Muscle of back (tissue), 11 donors: Measurements from ENCODE around the gene KLHL30. TPM values are rescaled to one million over a fixed set of nuclear protein-coding genes. Genes with fewer than 3 reads are reported as not detected.

Source experiments
- DNase-seq, 3 donors: peaks; one replicate each; pipeline versions ENCODE4 v3.0.0 to v3.0.0-alpha.2; 2013
- polyA plus RNA-seq, 10 donors: library from polyadenylated mRNA; unstranded; fragments of 120-200 nt; gene quantifications; one replicate each; pipeline ENCODE4 v1.2.1, GENCODE V29; 2013; ENCODE audit not compliant: insufficient read length in 10 of 10

KLHL30 gene
- polyA plus RNA-seq, 10 donors: 6.7 to 21.4 (median 15.4) TPM

DNA sequence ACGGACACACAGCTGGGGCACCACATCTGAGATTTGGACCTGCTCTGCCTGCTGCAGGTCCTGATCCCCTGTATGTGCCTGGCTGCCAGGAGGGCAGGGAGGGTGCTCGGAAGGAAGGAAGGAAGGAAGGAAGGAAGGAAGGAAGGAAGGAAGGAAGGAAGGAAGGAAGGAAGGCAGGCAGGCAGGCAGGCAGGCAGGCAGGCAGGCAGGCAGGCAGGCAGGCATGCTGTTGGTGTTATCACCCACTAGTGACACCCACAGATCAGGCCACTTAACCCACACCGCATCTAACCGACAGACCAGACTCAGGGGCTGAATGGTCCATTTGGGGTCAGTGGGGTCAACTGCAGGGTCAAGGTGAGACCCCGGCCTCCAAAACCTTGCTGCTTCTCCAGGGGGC is 5.8 kb downstream of the KLHL30 start:
- DNase-seq: no peak

DNA sequence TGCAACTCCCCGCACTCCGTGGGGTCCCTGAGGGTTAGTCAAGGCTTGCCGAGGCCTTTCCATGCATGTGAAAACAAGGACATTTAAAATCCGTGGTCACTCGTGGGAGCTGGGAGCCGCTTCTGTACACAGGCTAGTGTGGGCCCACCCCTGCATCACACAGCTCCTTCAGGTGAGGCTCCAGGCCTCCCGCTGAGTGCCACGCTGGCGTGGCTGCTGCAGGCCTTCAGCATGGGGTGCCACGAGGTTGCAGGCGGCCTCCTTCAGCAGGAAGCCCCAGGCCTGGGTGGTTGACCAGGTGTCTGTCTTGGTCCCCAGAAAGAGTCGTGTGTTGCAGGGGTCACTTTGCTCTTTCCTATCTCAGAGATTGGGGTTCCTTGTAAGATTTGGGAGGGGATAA is 6.6 kb downstream of the KLHL30 start:
- DNase-seq: no peak

DNA sequence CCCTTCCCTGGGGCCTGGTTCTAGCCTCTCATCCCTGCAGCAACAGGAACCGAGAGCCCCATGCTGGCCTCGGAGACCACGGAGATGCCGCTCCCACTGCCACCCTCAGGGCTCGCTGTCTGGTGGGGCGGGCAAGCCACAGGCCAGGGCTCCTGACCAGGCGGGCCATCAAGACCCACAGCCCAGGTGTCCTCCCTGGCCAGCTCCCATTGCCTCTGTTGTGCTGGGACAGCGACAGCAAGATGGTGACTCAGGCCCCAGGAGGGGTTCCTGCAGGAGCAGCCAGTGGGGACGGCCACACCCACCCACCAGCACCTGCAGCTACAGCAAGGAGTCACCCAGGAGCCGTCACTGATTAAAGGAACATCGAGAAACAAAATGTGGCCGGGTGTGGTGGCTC is 7.4 kb downstream of the KLHL30 start:
- DNase-seq: no peak

GRCh38 chr2:238146884-238147544 is 8.5 kb downstream of the KLHL30 start:
- DNase-seq: no peak

DNA sequence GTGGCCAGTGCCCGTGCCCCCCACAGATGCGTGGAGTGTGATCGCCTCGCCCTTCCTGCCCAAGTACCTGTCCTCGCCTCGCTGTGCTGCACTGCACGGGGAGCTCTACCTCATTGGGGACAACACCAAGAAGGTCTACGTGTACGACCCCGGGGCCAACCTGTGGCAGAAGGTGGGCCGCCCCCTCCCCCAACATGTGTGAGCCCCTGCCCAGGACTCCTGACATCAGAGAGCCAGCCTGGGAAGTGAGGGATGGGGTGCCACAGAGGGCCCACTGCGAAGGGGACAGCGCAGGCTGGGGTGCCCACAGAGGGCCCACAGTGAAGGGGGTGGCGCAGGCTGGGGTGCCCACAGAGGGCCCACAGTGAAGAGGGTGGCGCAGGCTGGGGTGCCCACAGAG is 10.5 kb downstream of the KLHL30 start:
- no peak for DNase-seq

DNA sequence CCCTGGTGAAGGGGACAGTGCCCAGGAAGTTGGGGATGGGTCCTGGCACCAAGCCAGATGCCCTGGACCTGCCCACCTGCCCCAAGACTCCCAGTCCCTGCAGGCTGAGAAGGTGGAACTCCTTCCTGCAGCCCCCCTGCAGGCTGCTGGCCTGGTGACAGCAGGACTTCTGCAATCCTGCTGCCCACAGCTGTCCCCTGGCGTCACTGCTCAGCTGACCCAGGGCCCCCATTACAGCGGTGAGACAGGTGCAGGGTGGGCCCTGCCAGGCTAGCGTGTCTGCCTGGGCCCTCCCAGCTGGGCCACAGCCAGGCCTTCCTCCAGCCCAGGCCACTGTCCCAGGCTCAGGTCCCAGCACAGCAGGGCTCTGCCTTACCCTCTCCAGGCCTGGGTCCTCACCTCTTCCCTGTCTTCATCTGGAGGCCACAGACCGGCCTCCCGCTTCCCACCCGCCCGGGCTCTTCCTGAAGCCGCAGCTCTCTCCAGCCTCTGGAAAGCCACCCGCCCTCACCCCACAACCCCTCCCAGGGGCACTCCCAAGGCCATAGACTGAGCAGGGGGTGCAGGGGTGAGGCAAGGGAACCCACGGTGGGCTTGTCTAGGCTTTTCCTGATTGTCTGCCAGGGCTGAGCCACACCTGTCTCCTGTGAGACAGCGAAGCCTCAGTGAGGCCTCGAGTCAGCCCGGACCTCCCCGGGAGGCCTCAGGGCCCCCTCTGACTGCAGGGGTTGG is 11.5 kb downstream of the KLHL30 start:
- peak; percentile 77 to 82 (median 82) for DNase-seq

GRCh38 chr2:238150686-238151085 is 12.2 kb downstream of the KLHL30 start:
- DNase-seq: no peak

DNA sequence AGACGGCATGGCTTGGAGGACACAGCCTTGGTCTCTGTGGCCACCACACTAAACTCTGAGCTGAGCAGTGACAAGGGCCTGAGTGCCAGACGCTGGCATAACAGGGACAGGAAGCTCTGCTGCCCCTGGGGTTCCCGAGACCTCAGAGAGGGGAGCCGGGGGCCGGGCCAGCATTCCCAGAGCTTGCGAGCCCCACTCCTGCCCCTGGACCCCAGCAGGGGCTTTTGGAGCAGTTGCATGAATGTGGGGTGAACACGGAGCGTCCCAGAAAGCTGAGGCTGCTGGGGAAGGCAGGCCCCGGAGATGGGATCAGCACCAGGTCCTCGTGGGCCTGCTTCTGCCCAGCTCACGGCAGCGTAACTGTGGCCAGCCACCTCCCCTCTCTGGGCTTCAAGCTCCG is 12.7 kb downstream of the KLHL30 start:
- DNase-seq: no peak

DNA sequence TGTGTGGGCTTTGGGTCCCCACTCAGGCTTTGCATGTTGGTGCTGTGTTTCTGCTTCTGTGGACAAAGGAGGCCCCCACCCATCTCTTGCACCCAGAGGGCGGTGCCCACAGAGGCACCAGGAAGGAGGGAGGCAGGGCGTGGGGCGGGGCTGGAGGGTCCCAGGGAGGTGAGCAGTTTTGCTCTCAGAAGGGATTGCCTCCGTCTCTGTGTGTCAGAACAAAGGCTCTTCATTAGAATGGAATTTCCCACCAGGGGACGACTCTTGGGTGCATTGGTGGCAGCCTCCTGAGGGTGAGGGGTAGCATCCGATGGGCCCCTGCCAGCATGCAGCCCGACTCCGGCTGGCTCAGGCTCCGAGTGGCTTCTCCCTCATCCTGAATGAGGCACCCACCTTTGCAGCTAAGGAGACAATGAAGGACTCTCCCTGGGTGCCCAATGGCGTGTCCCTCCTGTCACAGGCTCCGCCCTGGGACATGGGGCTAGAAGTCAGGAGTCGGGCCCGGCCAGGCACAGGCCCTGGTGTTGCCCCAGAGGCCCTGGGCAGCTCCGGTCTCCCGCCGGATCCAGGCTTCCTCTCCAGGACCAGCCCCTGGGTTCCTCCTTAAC is 13.3 kb downstream of the KLHL30 start:
- no peak for DNase-seq

DNA sequence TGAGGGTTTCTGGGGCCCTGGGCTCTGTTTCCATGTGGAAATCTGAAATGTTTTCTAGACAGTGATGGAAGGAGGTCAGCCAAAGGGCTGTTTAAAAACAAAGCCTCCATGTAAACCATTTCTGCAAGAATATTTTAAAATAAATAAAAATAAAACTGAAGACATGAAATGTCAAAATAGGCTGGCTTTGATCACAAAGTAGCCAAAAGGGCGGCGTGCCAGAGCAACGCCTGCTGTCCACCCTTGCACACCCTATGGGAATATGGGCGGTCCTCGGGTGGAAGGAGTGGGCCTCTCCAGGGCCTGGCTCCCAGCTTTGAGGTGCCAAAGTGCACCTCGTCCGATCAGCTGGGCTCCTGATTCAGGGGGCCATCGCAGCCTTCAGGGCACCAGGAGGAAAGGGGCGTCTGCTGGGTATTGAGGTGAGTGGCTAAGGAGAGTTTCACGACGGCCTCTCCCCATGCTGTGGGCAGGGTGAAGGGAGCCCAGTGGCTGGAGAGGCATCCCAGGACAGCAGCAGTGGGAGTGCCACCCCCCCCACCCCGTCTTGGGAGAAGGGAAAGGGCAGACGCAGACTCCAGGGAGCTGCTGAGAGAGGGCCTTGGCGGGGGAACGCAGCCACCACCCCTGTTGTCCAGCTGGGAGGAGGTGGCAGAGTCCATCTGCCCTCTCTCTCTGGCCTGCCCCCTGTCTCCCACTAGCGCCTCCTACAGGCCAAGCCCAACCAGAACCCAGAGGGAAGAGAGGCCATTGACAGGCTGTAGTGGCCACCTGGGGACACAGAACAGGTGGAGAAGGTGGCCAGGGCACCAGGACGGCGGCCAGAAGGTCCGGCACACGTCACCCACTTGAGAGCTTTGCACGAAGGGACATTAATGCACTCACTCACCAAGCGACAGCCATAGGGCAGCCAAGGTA is 14.6 kb downstream of the KLHL30 start:
- DNase-seq: no peak

GRCh38 chr2:238154570-238154969 is 16.1 kb downstream of the KLHL30 start:
- no peak for DNase-seq

GRCh38 chr2:238155051-238155760 is 16.7 kb downstream of the KLHL30 start:
- peak; percentile 43 to 72 (median 46) for DNase-seq

DNA sequence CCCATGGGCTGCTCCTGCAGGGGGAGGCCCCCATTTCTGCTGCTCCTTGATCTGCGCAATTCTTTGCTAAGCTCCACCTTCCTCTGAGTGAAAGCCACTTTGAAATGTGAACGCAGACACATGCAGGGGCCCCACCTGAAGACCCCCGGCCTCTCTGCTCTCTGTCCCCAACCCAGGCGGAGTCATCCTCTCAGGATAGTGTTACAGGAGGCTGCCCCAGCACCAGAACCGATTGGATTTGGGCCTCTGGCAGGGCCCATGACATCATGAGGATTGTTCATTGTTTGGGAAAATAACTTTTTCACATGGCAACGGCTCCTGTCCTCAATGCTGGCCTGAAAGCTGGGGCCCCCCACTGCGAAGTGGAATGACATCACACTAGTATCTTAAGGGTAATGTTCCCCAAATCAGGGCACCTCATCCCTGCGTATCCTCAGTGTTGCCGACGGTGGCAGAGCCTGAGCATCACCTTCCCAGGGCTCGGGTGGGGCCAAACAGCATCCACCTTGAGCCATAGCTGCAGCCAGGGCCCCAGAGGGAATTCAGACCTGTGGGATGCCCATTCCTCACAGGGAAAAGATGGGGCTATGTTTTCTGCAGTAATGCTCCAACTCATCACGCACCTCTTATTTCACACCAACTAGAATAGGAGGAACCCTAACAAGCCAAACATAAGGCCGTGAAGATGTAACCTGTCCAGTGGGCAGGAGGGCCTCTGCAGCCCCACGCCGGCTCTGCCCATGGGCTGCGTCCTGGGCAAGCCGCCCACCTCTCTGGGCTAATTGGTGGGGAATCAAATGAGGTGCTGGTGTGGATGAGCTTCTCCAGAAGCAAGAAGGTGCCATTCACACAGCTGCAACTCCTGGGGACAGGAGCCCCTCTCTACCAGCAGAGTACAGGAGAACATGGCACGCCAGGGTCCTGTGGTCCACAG is 17.6 kb downstream of the KLHL30 start:
- no peak for DNase-seq

GRCh38 chr2:238157506-238158017 is 19.1 kb downstream of the KLHL30 start:
- no peak for DNase-seq

GRCh38 chr2:238158018-238158508 is 19.6 kb downstream of the KLHL30 start:
- no peak for DNase-seq

GRCh38 chr2:238158509-238159070 is 20.1 kb downstream of the KLHL30 start, which contains the start of gene ERFE:
ERFE (plus strand) TSS chr2:238158970; CDS start chr2:238159008, 38 bp downstream.
- DNase-seq: peak in 2 of 3 donors; percentile 52 to 62

GRCh38 chr2:238159071-238159539 is 20.6 kb downstream of the KLHL30 start:
- no peak for DNase-seq

DNA sequence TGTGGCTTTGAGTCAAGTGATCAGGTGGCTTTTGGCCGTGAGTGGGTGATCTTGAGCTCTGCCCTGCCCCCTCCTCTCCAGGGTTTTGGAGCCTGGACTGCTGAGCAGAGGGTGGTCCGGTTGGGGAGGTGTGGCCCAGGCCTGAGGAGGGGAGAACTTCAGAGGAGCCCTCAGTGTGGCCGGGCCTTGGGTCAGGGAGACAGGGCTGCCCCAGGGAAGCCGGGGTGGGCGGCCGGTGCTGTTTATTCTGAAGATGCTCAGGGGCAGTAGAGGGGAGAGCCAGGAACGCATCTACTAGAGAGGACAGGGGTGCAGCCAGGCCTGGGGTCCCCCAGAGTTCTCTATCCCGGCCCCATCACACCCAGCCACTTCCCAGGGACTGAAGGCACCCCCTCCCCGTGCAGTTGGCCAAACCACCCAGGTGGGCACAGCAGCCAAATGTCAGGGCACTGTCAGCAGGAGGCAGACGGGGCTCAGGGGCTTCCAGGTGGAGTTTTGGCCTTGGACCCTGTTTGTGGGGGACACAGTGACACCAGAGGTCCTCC is 21.3 kb downstream of the KLHL30 start:
- DNase-seq: no peak
